KMS-11 (cell line): Measurements from ENCODE around the gene ASIC4.

Experiments used
- H2AFZ ChIP-seq: fragments of 200-600 bp; sonication (generic); 2 replicates; pipeline ENCODE4 v1.6.1; 2016; ENCODE audit warnings: antibody characterized with exemption, mixed run types, low read depth
- H3K27ac ChIP-seq: fragments of 200-600 bp; sonication (generic); 2 replicates; pipeline ENCODE4 v1.6.1; 2016; ENCODE audit warnings: mild to moderate bottlenecking, mixed run types
- H3K27me3 ChIP-seq: fragments of 200-600 bp; sonication (generic); 2 replicates; pipeline ENCODE4 v1.6.1; 2017; ENCODE audit warnings: mild to moderate bottlenecking, low read depth, mixed run types, moderate library complexity; ENCODE audit not compliant: insufficient read depth
- H3K36me3 ChIP-seq: fragments of 200-600 bp; sonication (generic); 2 replicates; pipeline ENCODE4 v1.6.1; 2017; ENCODE audit warnings: mild to moderate bottlenecking, mixed run types; ENCODE audit not compliant: insufficient read depth
- H3K4me1 ChIP-seq: fragments of 200-600 bp; sonication (generic); 2 replicates; pipeline ENCODE4 v1.6.1; 2016; ENCODE audit warnings: mild to moderate bottlenecking, low read depth, mixed run types; ENCODE audit not compliant: poor library complexity, severe bottlenecking
- H3K4me2 ChIP-seq: fragments of 200-600 bp; sonication (generic); 2 replicates; pipeline ENCODE4 v1.7.0; 2016; ENCODE audit warnings: mild to moderate bottlenecking, mixed run types
- H3K4me3 ChIP-seq: fragments of 200-600 bp; sonication (generic); IDR thresholded peaks from 2 replicates; pipeline ENCODE4 v1.6.1; 2017; ENCODE audit warnings: low read depth, low read length, mixed read lengths; ENCODE audit not compliant: insufficient read depth
- H3K79me2 ChIP-seq: fragments of 200-600 bp; sonication (generic); 2 replicates; pipeline ENCODE4 v1.6.1; 2016; ENCODE audit warnings: low read depth, mixed run types; ENCODE audit not compliant: insufficient read depth
- H3K9ac ChIP-seq: fragments of 200-600 bp; sonication (generic); 2 replicates; pipeline ENCODE4 v1.6.1; 2016; ENCODE audit warnings: mild to moderate bottlenecking, mixed run types
- H4K20me1 ChIP-seq: fragments of 200-600 bp; sonication (generic); 2 replicates; pipeline ENCODE4 v1.6.1; 2016; ENCODE audit warnings: mild to moderate bottlenecking, mixed run types; ENCODE audit not compliant: insufficient read depth
- TF ChIP-seq, protein P1 (sequence below): fragments of 200-600 bp; sonication (generic); conservative IDR thresholded peaks from 2 replicates; pipeline ENCODE4 v1.6.1; 2017; ENCODE audit warnings: low read depth, mild to moderate bottlenecking, antibody characterized with exemption, low read length, moderate library complexity, mixed read lengths

ASIC4 gene

DNA sequence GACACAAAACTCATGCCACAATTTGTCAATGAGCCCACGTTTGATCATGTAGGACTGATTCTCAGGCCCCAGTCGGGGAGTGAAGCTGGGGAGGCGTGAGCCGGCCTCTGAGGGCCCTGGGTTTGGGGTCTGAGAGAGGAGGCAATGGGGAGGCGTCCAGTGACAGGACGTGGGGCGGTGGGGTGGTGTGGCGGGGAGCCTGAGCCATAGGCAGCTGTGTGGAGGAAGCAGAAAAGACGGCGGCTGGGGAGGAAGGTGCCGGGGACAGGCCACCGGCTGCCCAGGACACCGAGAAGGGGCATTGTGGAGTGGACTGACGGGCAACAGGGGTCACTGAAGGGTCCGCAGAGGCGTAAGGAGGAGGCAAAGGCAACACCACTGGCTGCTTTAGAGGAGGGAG is 22.1 kb downstream of the ASIC4 start:
- TF ChIP-seq, protein P1, sequence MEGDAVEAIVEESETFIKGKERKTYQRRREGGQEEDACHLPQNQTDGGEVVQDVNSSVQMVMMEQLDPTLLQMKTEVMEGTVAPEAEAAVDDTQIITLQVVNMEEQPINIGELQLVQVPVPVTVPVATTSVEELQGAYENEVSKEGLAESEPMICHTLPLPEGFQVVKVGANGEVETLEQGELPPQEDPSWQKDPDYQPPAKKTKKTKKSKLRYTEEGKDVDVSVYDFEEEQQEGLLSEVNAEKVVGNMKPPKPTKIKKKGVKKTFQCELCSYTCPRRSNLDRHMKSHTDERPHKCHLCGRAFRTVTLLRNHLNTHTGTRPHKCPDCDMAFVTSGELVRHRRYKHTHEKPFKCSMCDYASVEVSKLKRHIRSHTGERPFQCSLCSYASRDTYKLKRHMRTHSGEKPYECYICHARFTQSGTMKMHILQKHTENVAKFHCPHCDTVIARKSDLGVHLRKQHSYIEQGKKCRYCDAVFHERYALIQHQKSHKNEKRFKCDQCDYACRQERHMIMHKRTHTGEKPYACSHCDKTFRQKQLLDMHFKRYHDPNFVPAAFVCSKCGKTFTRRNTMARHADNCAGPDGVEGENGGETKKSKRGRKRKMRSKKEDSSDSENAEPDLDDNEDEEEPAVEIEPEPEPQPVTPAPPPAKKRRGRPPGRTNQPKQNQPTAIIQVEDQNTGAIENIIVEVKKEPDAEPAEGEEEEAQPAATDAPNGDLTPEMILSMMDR, result no peak
- H3K4me2 ChIP-seq, result no peak overlapping the region
- H2AFZ ChIP-seq, result no peak overlapping the region
- H3K36me3 ChIP-seq, result no peaks in the 10 kb centered on the region
- H3K27me3 ChIP-seq, result peaks cover 24% of the 10 kb centered on the region
- H3K4me3 ChIP-seq, result no peak overlapping the region
- H4K20me1 ChIP-seq, result no peaks in the 10 kb centered on the region
- no peak overlapping the region for H3K27ac ChIP-seq
- H3K4me1 ChIP-seq, result peaks cover 3% of the 10 kb centered on the region
- no peak overlapping the region for H3K9ac ChIP-seq
- no peaks in the 10 kb centered on the region for H3K79me2 ChIP-seq

DNA sequence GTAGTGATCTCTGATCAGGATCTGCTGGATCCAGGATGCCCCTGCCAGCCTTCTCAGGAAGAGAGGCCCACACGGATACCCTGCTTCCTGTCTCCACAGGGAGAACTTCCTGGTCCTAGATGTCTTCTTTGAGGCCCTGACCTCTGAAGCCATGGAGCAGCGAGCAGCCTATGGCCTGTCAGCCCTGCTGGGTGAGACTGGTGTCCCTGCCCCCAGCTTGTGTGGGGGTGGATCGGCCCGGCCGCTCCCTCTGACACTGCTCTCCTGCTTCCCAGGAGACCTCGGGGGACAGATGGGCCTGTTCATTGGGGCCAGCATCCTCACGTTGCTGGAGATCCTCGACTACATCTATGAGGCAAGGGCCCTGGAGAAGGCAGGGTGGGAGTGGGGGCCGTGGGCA is 22.7 kb downstream of the ASIC4 start:
- peaks cover 4% of the 10 kb centered on the region for H3K4me1 ChIP-seq
- H2AFZ ChIP-seq, result no peak overlapping the region
- no peak overlapping the region for H3K4me3 ChIP-seq
- peaks cover 19% of the 10 kb centered on the region; the same call in 1 of the 2 replicates for H3K27me3 ChIP-seq
- no peak overlapping the region for H3K9ac ChIP-seq
- TF ChIP-seq, protein P1, result no peak
- no peaks in the 10 kb centered on the region for H4K20me1 ChIP-seq
- no peak overlapping the region for H3K4me2 ChIP-seq
- H3K79me2 ChIP-seq, result no peaks in the 10 kb centered on the region
- H3K36me3 ChIP-seq, result no peaks in the 10 kb centered on the region
- H3K27ac ChIP-seq, result no peak overlapping the region

DNA sequence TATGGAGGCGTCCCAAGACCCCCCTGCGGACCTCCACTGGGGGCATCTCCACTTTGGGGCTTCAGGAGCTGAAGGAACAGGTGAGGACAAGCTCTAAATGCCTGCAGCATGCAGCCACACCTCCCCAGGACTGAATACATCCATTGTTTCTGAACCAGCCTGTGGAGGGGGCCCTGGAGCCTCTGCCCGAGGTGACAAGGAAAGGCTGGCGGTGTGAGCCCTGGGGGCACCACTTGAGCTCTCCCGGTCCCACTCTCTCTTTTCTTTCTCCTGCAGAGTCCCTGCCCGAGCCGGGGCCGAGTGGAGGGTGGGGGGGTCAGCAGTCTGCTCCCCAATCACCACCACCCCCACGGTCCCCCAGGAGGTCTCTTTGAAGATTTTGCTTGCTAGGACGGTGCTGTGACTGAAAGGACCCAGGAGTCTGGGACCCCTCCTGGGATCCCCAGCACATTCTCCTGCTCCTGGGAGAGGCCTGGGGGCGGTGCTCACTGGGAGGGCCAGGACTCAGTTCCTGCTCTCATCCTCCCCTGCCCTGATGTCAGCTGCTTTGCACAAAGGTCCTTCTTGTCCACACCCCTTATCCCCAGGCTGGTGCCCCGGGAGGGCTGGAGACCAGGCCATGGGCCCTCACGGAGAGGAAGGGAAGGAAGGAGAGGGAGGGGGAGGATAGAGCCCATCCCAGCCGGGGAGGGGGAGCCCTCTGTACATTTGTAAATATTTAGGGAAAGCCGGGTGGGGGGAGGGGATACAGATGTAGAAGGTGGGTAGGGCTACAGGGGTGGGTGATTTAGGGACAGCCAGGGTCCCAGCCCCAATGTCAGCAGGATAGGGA is 23.6 kb downstream of the ASIC4 start:
- TF ChIP-seq, protein P1, result no peak

DNA sequence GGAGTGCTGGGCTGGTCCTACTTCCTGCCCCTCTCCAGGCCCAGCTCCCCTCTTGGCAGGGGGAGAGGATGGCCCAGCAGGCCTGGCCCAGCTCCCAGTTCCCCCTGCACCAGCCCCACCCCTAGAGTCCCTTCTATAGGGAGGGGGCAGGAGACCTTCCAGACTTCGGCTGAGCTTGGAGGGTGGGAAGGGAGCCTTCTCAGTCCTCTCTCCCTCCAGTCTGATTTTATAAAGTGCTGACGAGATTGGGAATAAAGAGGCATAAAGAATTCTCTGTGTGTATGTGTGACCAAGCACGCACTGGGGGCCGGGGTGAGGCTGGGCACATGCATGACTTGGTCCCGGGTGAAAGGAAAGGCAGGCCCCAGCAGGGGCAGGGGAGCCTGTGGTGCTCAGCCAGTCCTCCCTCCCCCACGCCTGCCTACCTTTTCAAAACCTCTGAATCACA is 24.2 kb downstream of the ASIC4 start:
- H3K9ac ChIP-seq, result no peak overlapping the region
- H3K27ac ChIP-seq, result no peak overlapping the region

More for the DNA sequence above, 23.6 kb downstream of the ASIC4 start:
- H3K4me3 ChIP-seq, result no peak overlapping the region
- no peak overlapping the region for H3K27ac ChIP-seq
- H3K9ac ChIP-seq, result no peak overlapping the region
- H3K4me1 ChIP-seq, result peaks cover 4% of the 10 kb centered on the region
- H3K27me3 ChIP-seq, result peaks cover 10% of the 10 kb centered on the region; the same call in 1 of the 2 replicates
- H3K79me2 ChIP-seq, result no peaks in the 10 kb centered on the region
- no peaks in the 10 kb centered on the region for H4K20me1 ChIP-seq
- H2AFZ ChIP-seq, result no peak overlapping the region
- H3K4me2 ChIP-seq, result no peak overlapping the region
- H3K36me3 ChIP-seq, result no peaks in the 10 kb centered on the region

More for the DNA sequence above, 24.2 kb downstream of the ASIC4 start:
- TF ChIP-seq, protein P1, result no peak
- no peaks in the 10 kb centered on the region for H3K36me3 ChIP-seq
- H4K20me1 ChIP-seq, result no peaks in the 10 kb centered on the region
- H3K79me2 ChIP-seq, result no peaks in the 10 kb centered on the region
- peaks cover 5% of the 10 kb centered on the region; the same call in 1 of the 2 replicates for H3K27me3 ChIP-seq
- H3K4me1 ChIP-seq, result peaks cover 4% of the 10 kb centered on the region
- H2AFZ ChIP-seq, result no peak overlapping the region
- H3K4me2 ChIP-seq, result no peak overlapping the region
- no peak overlapping the region for H3K4me3 ChIP-seq
